Measurements from ENCODE around the gene LOXL4.

DNA sequence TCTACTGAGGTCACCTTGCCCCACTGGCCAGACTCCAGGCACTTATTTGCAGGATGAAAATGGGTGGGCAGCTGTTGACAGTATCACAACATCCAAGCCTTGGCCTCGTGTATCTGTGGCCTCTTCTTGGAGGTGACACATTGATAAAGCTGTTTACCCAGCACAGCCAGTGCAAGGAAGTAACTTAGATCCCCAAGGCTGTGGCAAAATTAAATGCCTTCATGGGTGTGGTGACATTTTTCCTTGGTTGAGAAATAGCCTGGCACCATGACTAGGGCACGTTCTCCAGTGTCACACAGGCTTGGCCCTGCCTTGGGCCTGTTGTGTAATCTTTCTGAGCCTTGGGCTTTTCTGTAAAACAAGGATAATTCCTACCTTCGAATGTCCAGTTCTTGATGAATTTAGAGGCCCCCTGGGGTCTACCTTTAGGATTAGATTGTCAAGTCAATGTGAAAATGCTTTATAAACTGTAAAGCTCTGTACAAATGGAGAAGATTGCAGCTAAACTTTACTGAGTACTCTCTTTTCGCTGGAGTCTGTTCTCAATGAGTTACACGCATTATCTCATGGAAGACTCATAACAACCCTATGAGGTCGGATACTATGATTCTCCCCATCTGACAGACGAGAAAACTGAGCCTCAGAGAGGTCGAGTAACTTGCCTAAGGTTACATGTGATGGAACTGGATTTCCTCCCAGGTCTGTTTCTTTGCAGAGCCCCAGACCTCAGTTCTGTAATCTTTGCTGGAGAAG is 46.7 kb upstream of the LOXL4 start:
- no peak for TF ChIP-seq MAX (IDR thresholded peaks at IDR 0.05; ENCODE audit: low read depth, low read length)
- TF ChIP-seq, protein P1, sequence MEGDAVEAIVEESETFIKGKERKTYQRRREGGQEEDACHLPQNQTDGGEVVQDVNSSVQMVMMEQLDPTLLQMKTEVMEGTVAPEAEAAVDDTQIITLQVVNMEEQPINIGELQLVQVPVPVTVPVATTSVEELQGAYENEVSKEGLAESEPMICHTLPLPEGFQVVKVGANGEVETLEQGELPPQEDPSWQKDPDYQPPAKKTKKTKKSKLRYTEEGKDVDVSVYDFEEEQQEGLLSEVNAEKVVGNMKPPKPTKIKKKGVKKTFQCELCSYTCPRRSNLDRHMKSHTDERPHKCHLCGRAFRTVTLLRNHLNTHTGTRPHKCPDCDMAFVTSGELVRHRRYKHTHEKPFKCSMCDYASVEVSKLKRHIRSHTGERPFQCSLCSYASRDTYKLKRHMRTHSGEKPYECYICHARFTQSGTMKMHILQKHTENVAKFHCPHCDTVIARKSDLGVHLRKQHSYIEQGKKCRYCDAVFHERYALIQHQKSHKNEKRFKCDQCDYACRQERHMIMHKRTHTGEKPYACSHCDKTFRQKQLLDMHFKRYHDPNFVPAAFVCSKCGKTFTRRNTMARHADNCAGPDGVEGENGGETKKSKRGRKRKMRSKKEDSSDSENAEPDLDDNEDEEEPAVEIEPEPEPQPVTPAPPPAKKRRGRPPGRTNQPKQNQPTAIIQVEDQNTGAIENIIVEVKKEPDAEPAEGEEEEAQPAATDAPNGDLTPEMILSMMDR (IDR thresholded peaks at IDR 0.05; ENCODE audit: low read depth, low read length): no peak
- no peak for TF ChIP-seq POLR2A (IDR thresholded peaks at IDR 0.05; ENCODE audit: extremely low read depth, insufficient read length)
- no peak for TF ChIP-seq MYC (IDR thresholded peaks at IDR 0.05; ENCODE audit: low read depth, low read length)

All from NB4 (cell line).